Kidney (tissue), 14 donors: ENCODE data around the gene TCF12. TPM values are rescaled to one million over a fixed set of nuclear protein-coding genes. Genes with fewer than 3 reads are reported as not detected.

Experiments used
- DNase-seq, 5 donors: peaks; one replicate each; pipeline ENCODE4 v3.0.0-alpha.2; 2013 to 2020
- FAIRE-seq: peaks from 2 replicates; lab custom pipeline; 2012; peaks lifted over from hg19 to GRCh38; lab: Jason Lieb, UNC
- H3K27ac ChIP-seq, 2 donors: one replicate each; pipeline ENCODE4 v1.7.0; 2013; ENCODE audit warnings: low read depth in 2 of 2, low read length in 2 of 2, inconsistent platforms in 1 of 2
- H3K27me3 ChIP-seq: one replicate; pipeline ENCODE4 v1.7.1; 2013; ENCODE audit warnings: low read length, inconsistent platforms; ENCODE audit not compliant: control insufficient read depth, insufficient read depth
- H3K36me3 ChIP-seq, 3 donors: one replicate each; pipeline versions ENCODE4 v1.7.0 to v1.7.1; 2013; ENCODE audit warnings: low read length in 3 of 3, control low read depth in 1 of 3, inconsistent platforms in 1 of 3; ENCODE audit not compliant: insufficient read depth in 3 of 3, control insufficient read depth in 2 of 3
- H3K4me1 ChIP-seq, 3 donors: one replicate each; pipeline versions ENCODE4 v1.7.0 to v1.7.1; 2013; ENCODE audit warnings: low read length in 3 of 3, inconsistent platforms in 1 of 3, low read depth in 1 of 3; ENCODE audit not compliant: control insufficient read depth in 2 of 3, insufficient read depth in 2 of 3
- H3K4me3 ChIP-seq, 3 donors: one replicate each; pipeline versions ENCODE4 v1.7.0 to v1.8.1; 2013; ENCODE audit warnings: low read length in 3 of 3, control low read depth in 1 of 3, inconsistent platforms in 1 of 3
- H3K9ac ChIP-seq, 3 donors: one replicate each; pipeline versions ENCODE4 v1.7.0 to v1.7.1; 2013; ENCODE audit warnings: low read length in 3 of 3, control low read depth in 1 of 3, inconsistent platforms in 1 of 3
- H3K9me3 ChIP-seq, 3 donors: one replicate each; pipeline versions ENCODE4 v1.7.0 to v1.7.1; 2013; ENCODE audit warnings: low read length in 3 of 3, control low read depth in 1 of 3, inconsistent platforms in 1 of 3; ENCODE audit not compliant: control insufficient read depth in 2 of 3, insufficient read depth in 1 of 3
- CTCF ChIP-seq: IDR thresholded peaks from 3 replicates; pipeline ENCODE4 v1.5.1; 2012; ENCODE audit warnings: mild to moderate bottlenecking, moderate library complexity, borderline replicate concordance; ENCODE audit not compliant: insufficient read depth; ENCODE audit errors: extremely low read depth
- intact Hi-C: fragments of 100-400 bp; cut with DNase I; formaldehyde crosslinking; loops from one replicate; pipeline ENCODE4 v1.11.1; 2022
- polyA plus RNA-seq: library from polyadenylated mRNA; stranded (reverse); fragments of 350-450 nt; fragmentation: Illumina TruSeq; extraction: RNeasy Lipid Tissue Mini Kit (QIAGEN cat#74804); gene quantifications from one replicate; pipeline ENCODE4 v1.2.3, GENCODE V29; 2014; ENCODE audit warnings: low read depth, low replicate concordance; ENCODE audit not compliant: insufficient read depth
- total RNA-seq: library from RNA; stranded (reverse); fragmentation: NEBNext Ultra II Directional; extraction: Animal tissue kit (Norgen Biotek cat#: 25700); gene quantifications from one replicate; pipeline ENCODE4 v1.2.1, GENCODE V29; 2021
- donor health status: control.
- donor health status: control.
- donor health status: control.
- donor health status: control.
- donor health status: control.
- donor health status: DM: yes; HTN: yes; CAD: no.
- donor health status: Normal renal cell carcinoma (clear cell type).

TCF12 gene
- total and polyA plus RNA-seq, 2 donors from 2014 or later = 16.3 to 116 TPM

- H3K4me1 ChIP-seq = peaks cover 0 to 8% (median 0%) of the 10 kb centered on the region in 3 donors
- H3K27me3 ChIP-seq = no peaks in the 10 kb centered on the region
- FAIRE-seq (no peak), DNase-seq (peak in 3 of 5 donors; percentile 46 to 68 (median 68))
- no peak overlapping the region for H3K27ac ChIP-seq
- intact Hi-C loops = no loop called here
- TF ChIP-seq CTCF = no peak
- H3K9ac ChIP-seq = no peak overlapping the region
- no peak overlapping the region for H3K4me3 ChIP-seq
- no peaks in the 10 kb centered on the region for H3K9me3 ChIP-seq
- no peaks in the 10 kb centered on the region for H3K36me3 ChIP-seq
These were observed 113.2 kb downstream of the TCF12 start for GRCh38 chr15:57031605-57032004.

- H3K4me1 ChIP-seq = peaks cover 0 to 8% (median 0%) of the 10 kb centered on the region in 3 donors
- H3K36me3 ChIP-seq = no peaks in the 10 kb centered on the region
- no peaks in the 10 kb centered on the region for H3K9me3 ChIP-seq
- FAIRE-seq = no peak
- TF ChIP-seq CTCF = no peak
- DNase-seq = no peak
- no peak overlapping the region for H3K4me3 ChIP-seq
- no peak overlapping the region for H3K27ac ChIP-seq
- no peak overlapping the region for H3K9ac ChIP-seq
- intact Hi-C loops = no loop called here
- no peaks in the 10 kb centered on the region for H3K27me3 ChIP-seq
These were observed 113.9 kb downstream of the TCF12 start for GRCh38 chr15:57032338-57032737.

GRCh38 chr15:57033715-57034439, 115.4 kb downstream of the TCF12 start:
- Histone ChIP-seq H3K27ac (no peak overlapping the region), H3K36me3 (no peaks in the 10 kb centered on the region), H3K27me3 (no peaks in the 10 kb centered on the region), H3K9ac (no peak overlapping the region), H3K4me1 (peaks cover 0 to 8% (median 0%) of the 10 kb centered on the region in 3 donors), H3K4me3 (no peak overlapping the region), H3K9me3 (no peaks in the 10 kb centered on the region)
- TF ChIP-seq CTCF = no peak
- intact Hi-C loops = no loop called here
- no peak for DNase-seq
- FAIRE-seq = no peak

GRCh38 chr15:57034613-57035012, 116.2 kb downstream of the TCF12 start:
- intact Hi-C loops = no loop called here
- Histone ChIP-seq H3K4me3 (no peak overlapping the region), H3K9ac (no peak overlapping the region), H3K4me1 (peaks cover 0 to 8% (median 0%) of the 10 kb centered on the region in 3 donors), H3K27me3 (no peaks in the 10 kb centered on the region), H3K27ac (no peak overlapping the region), H3K9me3 (no peaks in the 10 kb centered on the region), H3K36me3 (no peaks in the 10 kb centered on the region)
- DNase-seq (no peak), FAIRE-seq (no peak)
- no peak for TF ChIP-seq CTCF
